ENCODE results near the gene TSGA10.
"Not testable (repeated sequence)": the region's sequence is repeated elsewhere in the genome, so short reads cannot be mapped to it uniquely, and the experiment has no call there.

Gene TSGA10

DNA sequence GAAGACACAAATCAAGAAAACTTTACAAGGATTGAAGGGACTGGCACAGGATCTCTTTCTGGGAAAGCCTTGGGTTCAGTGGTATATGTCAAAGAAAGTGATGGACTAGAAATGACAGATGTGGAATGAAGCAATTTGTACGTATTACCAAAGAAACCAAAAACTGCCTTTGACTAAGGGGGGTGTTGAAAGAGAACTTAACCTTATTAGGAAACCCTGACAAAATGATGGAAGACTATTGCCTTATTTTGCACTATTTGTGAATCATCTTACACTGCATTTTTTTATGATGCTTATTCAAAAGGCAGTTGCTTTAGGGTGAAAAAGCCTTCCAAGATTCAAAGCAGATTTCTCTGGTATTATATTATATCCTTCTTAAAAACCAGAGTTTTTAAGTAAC lies 4.0 kb downstream of the TSGA10 start:
- Histone ChIP-seq H3K4me1 (peaks cover 0 to 14% (median 8%) of the 10 kb centered on the region in 4 donors), H3K9me3 (no peaks in the 10 kb centered on the region), H3K36me3 (no peaks in the 10 kb centered on the region), H3K27me3 (no peaks in the 10 kb centered on the region), H3K27ac (no peak overlapping the region), H3K4me3 (no peak overlapping the region)
- no peak for DNase-seq
- intact Hi-C loops (cut with DNase I; ENCODE audit: low total_unique reads) = no loop called here
- TF ChIP-seq, protein P1, sequence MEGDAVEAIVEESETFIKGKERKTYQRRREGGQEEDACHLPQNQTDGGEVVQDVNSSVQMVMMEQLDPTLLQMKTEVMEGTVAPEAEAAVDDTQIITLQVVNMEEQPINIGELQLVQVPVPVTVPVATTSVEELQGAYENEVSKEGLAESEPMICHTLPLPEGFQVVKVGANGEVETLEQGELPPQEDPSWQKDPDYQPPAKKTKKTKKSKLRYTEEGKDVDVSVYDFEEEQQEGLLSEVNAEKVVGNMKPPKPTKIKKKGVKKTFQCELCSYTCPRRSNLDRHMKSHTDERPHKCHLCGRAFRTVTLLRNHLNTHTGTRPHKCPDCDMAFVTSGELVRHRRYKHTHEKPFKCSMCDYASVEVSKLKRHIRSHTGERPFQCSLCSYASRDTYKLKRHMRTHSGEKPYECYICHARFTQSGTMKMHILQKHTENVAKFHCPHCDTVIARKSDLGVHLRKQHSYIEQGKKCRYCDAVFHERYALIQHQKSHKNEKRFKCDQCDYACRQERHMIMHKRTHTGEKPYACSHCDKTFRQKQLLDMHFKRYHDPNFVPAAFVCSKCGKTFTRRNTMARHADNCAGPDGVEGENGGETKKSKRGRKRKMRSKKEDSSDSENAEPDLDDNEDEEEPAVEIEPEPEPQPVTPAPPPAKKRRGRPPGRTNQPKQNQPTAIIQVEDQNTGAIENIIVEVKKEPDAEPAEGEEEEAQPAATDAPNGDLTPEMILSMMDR (IDR thresholded peaks at IDR 0.05) = no peak

- TF ChIP-seq, protein P1 (IDR thresholded peaks at IDR 0.05) = no peak
- peak within 1 kb of the TSS; percentile 64 to 91 for H3K4me3 ChIP-seq
- no peaks in the 10 kb centered on the region for H3K36me3 ChIP-seq
- H3K4me1 ChIP-seq = peaks cover 0 to 7% (median 4%) of the 10 kb centered on the region in 4 donors
- no peaks in the 10 kb centered on the region for H3K27me3 ChIP-seq
- intact Hi-C loops (cut with DNase I; ENCODE audit: low total_unique reads) = loop anchor here (5.0 kb wide), 1 partner anchor 41 kb away; the partner anchor contains the start of genes MITD1 and MRPL30
- H3K9me3 ChIP-seq = no peaks in the 10 kb centered on the region
- DNase-seq = peak; percentile 94 to 96
- H3K27ac ChIP-seq = peak within 1 kb of the TSS; percentile 71 to 84
Measured at GRCh38 chr2:99141110-99142108, 13.3 kb downstream of the TSGA10 start, which contains the start of gene C2orf15. Gene C2orf15 (plus strand): TSS chr2:99141707. CDS start chr2:99150559, 8,852 bp downstream.

DNA sequence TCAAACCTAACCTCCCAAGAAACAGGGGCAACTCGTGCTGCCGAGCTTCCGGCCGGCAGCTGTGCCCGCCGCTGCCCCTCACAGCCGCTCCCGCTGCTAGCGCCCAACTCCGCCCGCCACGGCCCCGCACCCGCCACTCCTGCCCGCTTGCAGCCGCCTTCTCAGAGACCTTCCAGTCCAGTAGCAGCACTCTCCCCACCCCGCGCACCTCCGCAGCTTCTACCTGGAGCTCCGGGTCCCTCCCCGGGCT lies 14.0 kb downstream of the TSGA10 start:
- no peaks in the 10 kb centered on the region for H3K27me3 ChIP-seq
- H3K9me3 ChIP-seq = no peaks in the 10 kb centered on the region
- H3K27ac ChIP-seq = peak overlapping the region; percentile 71 to 84
- H3K36me3 ChIP-seq = no peaks in the 10 kb centered on the region
- peak overlapping the region; percentile 64 to 91 for H3K4me3 ChIP-seq
- intact Hi-C loops (cut with DNase I; ENCODE audit: low total_unique reads) = loop anchor here (5.0 kb wide), 1 partner anchor 42 kb away; the partner anchor contains the start of genes MITD1 and MRPL30
- DNase-seq = no peak
- TF ChIP-seq, protein P1 (IDR thresholded peaks at IDR 0.05) = no peak
- peaks cover 0 to 7% (median 4%) of the 10 kb centered on the region in 4 donors for H3K4me1 ChIP-seq

- TF ChIP-seq, protein P1 (IDR thresholded peaks at IDR 0.05) = no peak
- Histone ChIP-seq H3K36me3 (no peaks in the 10 kb centered on the region), H3K27me3 (no peaks in the 10 kb centered on the region), H3K9me3 (no peaks in the 10 kb centered on the region), H3K4me3 (peak overlapping the region; percentile 64 to 91), H3K4me1 (peaks cover 0 to 7% (median 4%) of the 10 kb centered on the region in 4 donors), H3K27ac (peak overlapping the region; percentile 71 to 84)
- no peak for DNase-seq
- intact Hi-C loops (cut with DNase I; ENCODE audit: low total_unique reads) = loop anchor here (5.0 kb wide), 1 partner anchor 42 kb away; the partner anchor contains the start of genes MITD1 and MRPL30
Measured at GRCh38 chr2:99140056-99140859, 14.5 kb downstream of the TSGA10 start.

DNA sequence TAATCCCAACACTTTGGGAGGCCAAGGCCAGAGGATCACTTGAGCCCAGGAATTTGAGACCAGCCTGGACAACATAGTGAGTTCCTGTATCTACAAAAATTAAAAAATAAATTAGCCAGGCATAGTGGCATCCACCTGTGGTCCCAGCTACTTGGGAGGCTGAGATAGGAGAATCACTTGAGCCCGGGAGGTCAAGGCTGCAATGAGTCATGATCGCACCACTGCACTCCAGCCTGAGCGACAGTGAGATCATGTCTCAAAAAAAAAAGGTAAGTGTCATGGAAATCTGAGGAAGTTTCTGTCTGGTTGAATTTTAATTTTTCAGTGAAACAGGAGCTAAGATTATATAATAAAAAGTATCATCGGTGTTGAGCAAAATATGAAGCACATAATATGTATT lies 15.7 kb downstream of the TSGA10 start:
- no peak overlapping the region for H3K4me3 ChIP-seq
- peaks cover 0 to 7% (median 4%) of the 10 kb centered on the region in 4 donors for H3K4me1 ChIP-seq
- no peaks in the 10 kb centered on the region for H3K27me3 ChIP-seq
- no peak overlapping the region for H3K27ac ChIP-seq
- intact Hi-C loops (cut with DNase I; ENCODE audit: low total_unique reads) = no loop called here
- no peaks in the 10 kb centered on the region for H3K36me3 ChIP-seq
- DNase-seq = no peak
- H3K9me3 ChIP-seq = peaks cover 0 to 3% (median 0%) of the 10 kb centered on the region in 3 donors
- TF ChIP-seq, protein P1 (IDR thresholded peaks at IDR 0.05) = no peak

- peaks cover 0 to 42% (median 14%) of the 10 kb centered on the region in 3 donors for H3K9me3 ChIP-seq
- H3K4me1 ChIP-seq; H3K27ac ChIP-seq; H3K27me3 ChIP-seq; H3K36me3 ChIP-seq; DNase-seq; intact Hi-C loops (cut with DNase I; ENCODE audit: low total_unique reads); H3K4me3 ChIP-seq: not testable (repeated sequence)
Measured at GRCh38 chr2:99135044-99135556, 19.6 kb downstream of the TSGA10 start.

Data from tibial artery (tissue), 4 donors.